Activated T-cell treated with anti-CD3 and anti-CD28 coated beads, Interleukin-2, amount 50 U/mL, for 72 hours (primary cell): ENCODE data around the gene ITGAX. TPM values are rescaled to one million over a fixed set of nuclear protein-coding genes. Genes with fewer than 3 reads are reported as not detected.

Experiments
- ATAC-seq, 2 donors: fragments of 150-1000 bp; cut with Tn5 transposase; replicated peaks in 1 of 2; 2 replicates each; pipeline ENCODE4 v1.10.0; 2021; ENCODE audit warnings: moderate library complexity in 2 of 2, mild to moderate bottlenecking in 1 of 2
- DNase-seq, 2 donors: peaks; one replicate each; pipeline ENCODE4 v3.0.0; 2021 to 2022; ENCODE audit warnings: mixed read lengths in 1 of 2
- H3K27ac Mint-ChIP-seq: one replicate; pipeline ENCODE4 v1.8.0; 2022; ENCODE audit warnings: mild to moderate bottlenecking, moderate library complexity, mixed read lengths
- H3K27me3 Mint-ChIP-seq: one replicate; pipeline ENCODE4 v1.8.0; 2022; ENCODE audit warnings: low read depth, mixed read lengths
- H3K36me3 Mint-ChIP-seq, 2 donors: one replicate each; pipeline ENCODE4 v1.8.0; 2022; ENCODE audit warnings: mixed read lengths in 2 of 2, mild to moderate bottlenecking in 1 of 2; ENCODE audit not compliant: insufficient read depth in 2 of 2
- H3K4me1 Mint-ChIP-seq: one replicate; pipeline ENCODE4 v1.8.0; 2022; ENCODE audit warnings: low read depth, mixed read lengths
- H3K4me3 Mint-ChIP-seq, 2 donors: one replicate each; pipeline ENCODE4 v1.8.0; 2022; ENCODE audit warnings: mild to moderate bottlenecking in 2 of 2, mixed read lengths in 2 of 2, moderate library complexity in 2 of 2
- H3K9me3 Mint-ChIP-seq, 2 donors: one replicate each; pipeline ENCODE4 v1.8.0; 2022; ENCODE audit warnings: mixed read lengths in 2 of 2
- total RNA-seq, 2 donors: library from RNA; stranded (reverse); gene quantifications; one replicate each; pipeline ENCODE4 v1.2.3, GENCODE V29; 2022

Gene ITGAX
- total RNA-seq, 2 donors from 2014 or later, result 79.3 to 146 TPM

DNA sequence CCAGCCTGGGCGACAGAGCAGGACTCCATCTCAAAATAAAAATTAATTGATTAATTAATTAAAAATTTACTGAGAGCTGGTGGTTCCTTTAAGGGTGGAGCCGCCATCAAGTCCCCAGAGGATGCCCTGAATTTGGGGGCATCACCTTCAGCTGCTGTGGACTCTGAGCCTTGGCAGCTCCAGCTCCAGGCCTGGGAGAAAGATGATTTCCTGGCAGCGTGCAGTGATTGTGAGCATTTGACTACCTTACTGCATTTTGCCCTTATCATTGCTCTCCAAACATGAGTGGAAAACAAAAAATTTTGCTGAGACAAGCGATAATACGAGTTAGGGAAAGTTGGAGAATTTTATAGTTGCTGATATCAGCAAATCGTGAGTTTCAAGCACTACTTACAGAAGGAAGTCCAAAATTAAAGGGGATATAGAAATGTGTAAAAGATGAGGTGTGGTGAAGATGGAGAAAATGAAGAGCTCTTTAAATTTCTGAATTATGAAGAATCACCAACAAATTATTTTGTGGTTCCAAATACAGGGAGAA is 35.6 kb downstream of the ITGAX start:
- Mint-ChIP-seq H3K9me3 (no peaks in the 10 kb centered on the region), H3K27me3 (peaks cover 12% of the 10 kb centered on the region), H3K27ac (no peak overlapping the region), H3K4me1 (peaks cover 27% of the 10 kb centered on the region), H3K36me3 (no peaks in the 10 kb centered on the region), H3K4me3 (no peak overlapping the region)
- ATAC-seq (no peak), DNase-seq (no peak)

DNA sequence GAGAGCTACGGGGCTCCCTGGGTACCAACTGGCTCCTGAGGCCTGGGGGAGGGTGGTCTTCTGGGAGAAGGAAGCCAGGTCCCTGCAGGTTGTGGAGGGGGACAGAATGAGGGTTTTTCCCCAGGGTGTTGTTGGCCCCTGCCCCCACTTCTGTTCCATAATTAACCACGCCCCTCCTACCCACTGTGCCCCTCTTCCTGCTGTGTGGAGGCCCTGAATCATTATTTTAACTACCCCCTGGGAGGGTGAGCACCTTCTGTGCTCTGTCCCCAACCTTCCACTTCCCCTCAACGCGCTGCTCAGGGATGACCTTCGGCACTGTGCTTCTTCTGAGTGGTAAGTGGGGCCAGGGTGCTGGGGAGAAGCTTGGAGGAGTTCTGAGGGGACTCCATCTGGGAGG is 38.1 kb downstream of the ITGAX start, which contains the start of gene ITGAD:
TSS of gene ITGAD (plus strand) at position 280 of the 400 bp plus-strand sequence. CDS start at position 306, 26 bp downstream.
- no peak for ATAC-seq
- Mint-ChIP-seq H3K4me1 (peaks cover 5% of the 10 kb centered on the region), H3K27ac (no peak within 1 kb of the TSS), H3K4me3 (no peak within 1 kb of the TSS), H3K27me3 (peaks cover 6% of the 10 kb centered on the region), H3K36me3 (no peaks in the 10 kb centered on the region), H3K9me3 (no peaks in the 10 kb centered on the region)
- DNase-seq, result no peak

DNA sequence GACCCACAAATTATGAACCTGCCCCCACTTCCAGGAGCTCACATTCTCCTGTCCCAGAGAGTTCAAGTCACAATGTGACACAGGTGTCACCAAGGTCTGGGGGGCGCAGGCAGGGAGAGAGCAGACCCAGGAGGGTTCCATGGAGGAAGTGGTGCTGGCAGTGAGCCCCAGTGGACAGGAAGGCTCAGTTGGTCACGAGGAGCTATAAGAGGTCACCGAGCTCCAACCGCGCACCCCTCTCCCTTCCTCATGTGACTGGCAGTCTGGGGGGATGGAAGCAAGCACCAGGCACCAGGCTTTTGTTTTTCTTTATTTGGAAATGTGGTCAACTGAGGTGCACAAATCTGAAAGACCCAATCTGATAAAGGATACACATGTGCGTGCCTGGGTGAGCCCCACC is 40.7 kb downstream of the ITGAX start:
- Mint-ChIP-seq H3K27me3 (peaks cover 6% of the 10 kb centered on the region), H3K4me1 (peaks cover 16% of the 10 kb centered on the region), H3K27ac (no peak overlapping the region), H3K4me3 (no peak overlapping the region), H3K36me3 (peaks cover 0 to 3% of the 10 kb centered on the region in 2 donors), H3K9me3 (peaks cover 0 to 9% of the 10 kb centered on the region in 2 donors)
- ATAC-seq (no peak), DNase-seq (no peak)

DNA sequence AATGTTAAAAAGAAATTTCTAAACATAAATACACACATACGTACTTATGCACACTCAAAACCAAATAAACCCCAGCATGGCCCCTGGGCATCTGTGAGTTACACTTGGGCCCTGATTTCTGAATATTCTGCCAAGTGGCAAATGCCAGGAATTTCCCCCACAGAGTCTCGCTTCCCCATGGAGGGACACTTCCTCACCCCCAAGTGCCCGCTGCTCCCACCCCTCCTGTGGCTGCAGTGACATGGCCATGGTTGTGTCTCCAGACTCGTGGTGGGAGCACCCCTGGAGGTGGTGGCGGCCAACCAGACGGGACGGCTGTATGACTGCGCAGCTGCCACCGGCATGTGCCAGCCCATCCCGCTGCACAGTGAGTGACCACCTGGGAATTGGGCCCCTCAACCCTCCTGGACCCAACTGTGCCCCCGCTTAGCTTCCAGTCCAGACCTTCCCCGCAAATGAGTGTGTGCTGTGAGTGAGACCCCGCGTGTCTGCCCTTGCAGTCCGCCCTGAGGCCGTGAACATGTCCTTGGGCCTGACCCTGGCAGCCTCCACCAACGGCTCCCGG is 42.2 kb downstream of the ITGAX start:
- Mint-ChIP-seq H3K4me1 (peaks cover 16% of the 10 kb centered on the region), H3K36me3 (peaks cover 0 to 3% of the 10 kb centered on the region in 2 donors), H3K9me3 (peaks cover 0 to 9% of the 10 kb centered on the region in 2 donors), H3K4me3 (no peak overlapping the region), H3K27me3 (peaks cover 6% of the 10 kb centered on the region), H3K27ac (no peak overlapping the region)
- DNase-seq, result no peak
- ATAC-seq, result no peak

DNA sequence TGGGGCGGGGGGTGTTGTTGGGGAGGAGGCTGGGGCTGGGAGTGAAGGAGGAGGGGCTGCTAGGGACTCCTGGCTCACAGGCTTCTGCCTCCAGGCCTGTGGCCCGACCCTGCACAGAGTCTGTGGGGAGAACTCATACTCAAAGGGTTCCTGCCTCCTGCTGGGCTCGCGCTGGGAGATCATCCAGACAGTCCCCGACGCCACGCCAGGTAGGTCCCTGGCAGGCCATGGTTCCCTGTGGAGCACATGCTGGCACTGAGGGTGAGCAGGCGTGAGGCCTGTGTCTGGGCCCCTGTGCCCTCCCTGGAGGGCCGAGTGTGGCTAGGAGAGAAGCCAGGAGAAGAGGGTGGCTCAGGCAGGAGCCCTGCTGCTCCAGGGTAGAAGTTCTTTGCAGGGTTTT is 42.7 kb downstream of the ITGAX start:
- ATAC-seq (no peak), DNase-seq (no peak)
- H3K9me3 Mint-ChIP-seq, result peaks cover 0 to 9% of the 10 kb centered on the region in 2 donors
- H3K4me1 Mint-ChIP-seq, result peaks cover 18% of the 10 kb centered on the region
- H3K27me3 Mint-ChIP-seq, result peaks cover 6% of the 10 kb centered on the region
- H3K36me3 Mint-ChIP-seq, result peaks cover 0 to 3% of the 10 kb centered on the region in 2 donors
- H3K4me3 Mint-ChIP-seq, result no peak overlapping the region
- H3K27ac Mint-ChIP-seq, result no peak overlapping the region

DNA sequence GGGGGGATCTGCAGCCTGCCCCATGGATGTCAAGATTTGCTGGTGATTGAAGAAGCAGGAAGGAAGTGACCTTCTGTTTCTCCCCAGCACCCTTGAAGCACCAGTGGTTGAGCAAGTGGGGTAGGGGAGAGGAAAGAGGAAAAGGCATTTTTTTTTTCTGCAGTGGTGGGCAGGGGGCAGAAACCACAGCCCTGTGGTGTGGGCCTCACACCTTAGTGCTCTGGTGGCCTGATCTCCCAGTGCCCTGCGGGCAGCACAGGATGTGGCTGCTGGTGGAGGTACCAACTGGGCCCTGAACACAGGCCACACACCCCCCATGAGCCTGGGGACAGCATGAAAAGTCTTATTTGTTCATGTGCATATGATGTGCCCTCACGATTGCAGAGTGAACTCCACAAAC is 45.2 kb downstream of the ITGAX start:
- no peak overlapping the region for H3K4me3 Mint-ChIP-seq
- ATAC-seq, result peak; percentile 63 to 66
- DNase-seq, result peak; percentile 23 to 27
- H3K36me3 Mint-ChIP-seq, result peaks cover 0 to 3% of the 10 kb centered on the region in 2 donors
- peaks cover 17% of the 10 kb centered on the region for H3K4me1 Mint-ChIP-seq
- peaks cover 4% of the 10 kb centered on the region for H3K27me3 Mint-ChIP-seq
- peaks cover 0 to 9% of the 10 kb centered on the region in 2 donors for H3K9me3 Mint-ChIP-seq
- H3K27ac Mint-ChIP-seq, result no peak overlapping the region

DNA sequence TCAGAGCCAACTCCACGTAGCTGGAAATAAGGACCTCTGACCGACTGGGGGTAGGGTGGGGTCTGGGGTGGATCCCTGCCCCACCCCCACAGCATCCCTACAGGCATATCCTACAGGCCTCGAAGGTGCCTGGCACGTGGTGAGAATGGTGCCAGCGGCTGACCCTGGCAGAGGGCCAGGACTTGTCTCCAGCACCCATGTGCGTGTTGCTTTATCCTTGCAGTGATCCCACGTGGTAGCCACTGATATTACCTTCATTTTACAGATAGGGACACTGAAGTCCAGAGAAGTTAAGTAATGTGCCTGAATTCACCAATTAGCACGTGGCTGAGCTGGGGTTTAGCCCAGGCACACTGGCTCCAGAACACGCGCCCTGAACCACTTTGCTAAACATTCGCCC is 46.5 kb downstream of the ITGAX start:
- ATAC-seq (no peak), DNase-seq (no peak)
- Mint-ChIP-seq H3K36me3 (peaks cover 0 to 3% of the 10 kb centered on the region in 2 donors), H3K9me3 (peaks cover 0 to 9% of the 10 kb centered on the region in 2 donors), H3K4me1 (peaks cover 17% of the 10 kb centered on the region), H3K27ac (no peak overlapping the region), H3K4me3 (no peak overlapping the region), H3K27me3 (no peaks in the 10 kb centered on the region)

DNA sequence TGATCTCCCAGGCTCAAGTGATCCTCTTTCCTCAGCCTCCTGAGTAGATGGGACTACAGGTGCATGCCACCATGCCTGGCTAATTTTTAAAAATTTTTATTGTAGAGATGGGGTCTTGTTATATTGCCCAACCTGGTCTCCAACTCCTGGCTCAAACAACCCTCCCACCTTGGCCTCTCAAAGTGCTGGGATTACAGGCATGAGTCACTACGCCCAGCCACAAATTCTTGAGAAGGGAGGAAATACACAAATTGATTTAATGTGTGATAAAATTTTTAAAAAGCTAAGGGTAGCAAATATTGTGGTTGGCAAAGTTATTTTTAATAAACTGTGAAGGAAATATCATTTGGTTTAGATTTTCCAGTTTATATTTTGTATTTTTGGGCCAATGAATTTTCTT is 47.7 kb downstream of the ITGAX start:
- ATAC-seq (no peak), DNase-seq (no peak)
- Mint-ChIP-seq H3K4me1 (peaks cover 17% of the 10 kb centered on the region), H3K27ac (no peak overlapping the region), H3K4me3 (no peak overlapping the region), H3K27me3 (no peaks in the 10 kb centered on the region), H3K36me3 (peaks cover 0 to 3% of the 10 kb centered on the region in 2 donors), H3K9me3 (peaks cover 0 to 9% of the 10 kb centered on the region in 2 donors)

DNA sequence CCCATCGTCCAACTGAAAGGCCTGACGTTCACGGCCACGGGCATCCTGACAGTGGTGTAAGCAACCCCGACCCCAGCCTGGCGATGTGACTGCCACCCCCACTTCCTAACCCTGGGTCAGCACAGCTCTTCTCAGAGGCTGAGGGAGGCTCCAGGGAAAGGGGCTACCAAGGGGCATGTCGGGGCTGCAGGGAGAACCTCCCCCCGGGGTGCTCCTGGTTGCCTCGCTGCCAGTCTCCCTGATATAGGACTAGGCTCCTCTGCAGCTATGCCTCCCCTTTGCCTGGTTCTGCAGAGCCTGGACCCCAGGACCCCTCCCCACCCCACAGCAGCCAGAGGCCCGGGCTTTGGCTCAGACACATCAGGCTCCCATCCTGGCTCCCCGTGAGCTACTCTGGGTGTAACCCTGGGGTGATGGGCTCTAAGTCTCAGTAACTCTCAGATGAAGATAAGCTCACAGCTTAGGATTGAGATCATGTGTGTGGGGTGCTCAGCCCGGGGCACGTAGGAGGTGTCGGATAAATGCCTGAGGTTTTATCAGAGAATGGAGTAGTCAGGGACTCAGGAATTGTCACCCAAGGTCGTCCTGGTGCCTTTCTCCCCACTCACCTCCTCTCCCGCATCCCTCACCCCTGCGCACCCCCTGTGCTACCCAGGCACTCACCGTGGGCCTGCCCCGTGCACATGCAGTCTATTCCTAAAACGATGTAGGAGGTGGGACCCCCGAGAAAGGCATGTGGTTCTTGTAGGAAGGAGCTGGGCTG is 48.8 kb downstream of the ITGAX start:
- no peak overlapping the region for H3K4me3 Mint-ChIP-seq
- ATAC-seq (no peak), DNase-seq (no peak)
- H3K27me3 Mint-ChIP-seq, result no peaks in the 10 kb centered on the region
- H3K9me3 Mint-ChIP-seq, result peaks cover 0 to 9% of the 10 kb centered on the region in 2 donors
- H3K4me1 Mint-ChIP-seq, result peaks cover 17% of the 10 kb centered on the region
- no peak overlapping the region for H3K27ac Mint-ChIP-seq
- peaks cover 0 to 3% of the 10 kb centered on the region in 2 donors for H3K36me3 Mint-ChIP-seq

DNA sequence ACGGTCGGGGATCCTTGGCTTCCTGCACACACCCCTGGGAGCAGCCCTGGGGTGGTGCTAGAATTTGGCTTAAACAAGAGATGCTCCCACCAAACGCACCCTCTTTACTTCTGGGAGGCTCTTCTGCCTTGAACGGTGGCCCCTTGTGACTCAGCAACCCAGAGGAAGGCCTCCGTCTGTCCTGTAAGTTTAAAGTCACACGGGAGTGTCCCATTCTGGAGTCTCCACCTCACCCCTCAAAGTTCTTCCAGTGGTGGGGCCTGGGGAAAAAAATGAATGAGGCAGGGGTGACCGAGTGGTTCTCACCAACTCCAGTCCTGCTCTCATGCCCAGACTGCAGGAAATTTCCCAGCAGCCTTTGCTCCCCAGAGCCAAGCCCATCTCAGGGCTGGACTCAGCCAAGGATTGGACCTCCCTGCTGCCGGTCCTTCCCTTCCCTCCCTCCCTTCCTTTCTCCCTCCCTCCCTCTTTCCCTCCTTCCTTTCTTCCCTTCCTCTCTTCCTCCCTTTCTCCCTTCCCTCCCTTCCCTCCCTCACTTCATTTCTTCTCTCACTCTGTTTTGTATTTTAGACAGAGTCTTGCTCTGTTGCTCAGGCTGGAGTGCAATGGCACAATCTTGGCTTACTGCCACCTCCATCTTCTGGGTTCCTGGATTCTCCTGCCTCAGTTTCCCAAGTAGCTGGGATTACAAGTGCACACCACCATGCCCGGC is 49.5 kb downstream of the ITGAX start:
- ATAC-seq (no peak), DNase-seq (no peak)
- no peaks in the 10 kb centered on the region for H3K27me3 Mint-ChIP-seq
- no peak overlapping the region for H3K4me3 Mint-ChIP-seq
- no peak overlapping the region for H3K27ac Mint-ChIP-seq
- H3K4me1 Mint-ChIP-seq, result peaks cover 13% of the 10 kb centered on the region
- peaks cover 0 to 4% of the 10 kb centered on the region in 2 donors for H3K9me3 Mint-ChIP-seq
- H3K36me3 Mint-ChIP-seq, result peaks cover 0 to 3% of the 10 kb centered on the region in 2 donors

DNA sequence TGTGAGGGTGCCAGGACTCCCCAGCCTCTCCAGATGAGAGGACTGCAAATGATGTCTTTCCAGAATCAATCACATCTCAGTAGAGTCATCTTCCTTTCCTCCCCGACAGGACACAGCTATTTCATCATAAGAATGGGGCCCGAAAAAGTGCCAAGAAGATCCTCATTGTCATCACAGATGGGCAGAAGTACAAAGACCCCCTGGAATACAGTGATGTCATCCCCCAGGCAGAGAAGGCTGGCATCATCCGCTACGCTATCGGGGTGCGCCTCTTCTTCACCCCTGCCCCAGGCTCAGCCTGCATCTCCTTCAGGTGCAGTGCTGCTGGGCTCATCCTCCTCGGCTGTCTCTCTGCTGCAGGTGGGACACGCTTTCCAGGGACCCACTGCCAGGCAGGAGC is 52.4 kb downstream of the ITGAX start:
- Mint-ChIP-seq H3K27ac (no peak overlapping the region), H3K9me3 (no peaks in the 10 kb centered on the region), H3K27me3 (peaks cover 2% of the 10 kb centered on the region), H3K36me3 (no peaks in the 10 kb centered on the region), H3K4me1 (peaks cover 6% of the 10 kb centered on the region), H3K4me3 (no peak overlapping the region)
- DNase-seq, result no peak
- no peak for ATAC-seq

DNA sequence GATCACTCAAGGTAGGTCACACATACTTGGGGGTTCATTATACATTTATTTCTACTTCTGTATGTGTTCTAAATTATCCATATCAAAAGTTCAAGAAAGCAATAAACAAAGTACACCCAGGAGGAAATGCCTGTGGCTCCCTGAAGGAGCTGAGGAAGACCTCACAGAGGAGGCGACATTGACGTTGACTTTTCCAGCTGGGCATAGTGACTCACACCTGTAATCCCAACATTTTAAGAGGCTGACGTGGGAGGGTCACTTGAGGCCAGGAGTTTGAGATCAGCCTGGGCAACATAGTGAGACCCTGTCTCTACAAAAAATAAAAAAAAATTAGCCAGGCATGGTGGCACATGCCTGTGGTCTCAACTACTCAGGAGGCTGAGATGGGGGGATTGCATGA is 54.5 kb downstream of the ITGAX start:
- no peaks in the 10 kb centered on the region for H3K4me1 Mint-ChIP-seq
- no peak for DNase-seq
- H3K9me3 Mint-ChIP-seq, result no peaks in the 10 kb centered on the region
- no peak overlapping the region for H3K4me3 Mint-ChIP-seq
- H3K27me3 Mint-ChIP-seq, result peaks cover 11% of the 10 kb centered on the region
- ATAC-seq, result no peak
- no peak overlapping the region for H3K27ac Mint-ChIP-seq
- no peaks in the 10 kb centered on the region for H3K36me3 Mint-ChIP-seq

DNA sequence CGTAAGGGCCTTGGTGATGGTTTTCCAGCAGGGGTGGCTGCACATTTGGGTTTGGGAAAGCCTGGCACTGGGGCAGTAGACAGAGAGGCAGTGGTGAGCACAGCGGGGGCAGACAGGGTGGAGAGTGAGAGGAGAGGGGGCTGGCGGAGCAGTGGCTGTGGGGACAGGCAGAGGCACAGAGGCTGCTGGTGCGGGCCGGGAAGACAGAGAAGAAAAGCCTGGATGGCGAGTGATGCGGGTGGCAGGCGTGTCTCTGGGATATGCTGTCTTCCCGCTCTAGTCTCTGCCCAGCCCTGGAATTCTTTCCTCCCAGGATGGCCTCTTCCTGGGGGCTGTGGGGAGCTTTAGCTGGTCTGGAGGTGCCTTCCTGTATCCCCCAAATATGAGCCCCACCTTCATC is 55.1 kb downstream of the ITGAX start:
- no peaks in the 10 kb centered on the region for H3K4me1 Mint-ChIP-seq
- H3K27me3 Mint-ChIP-seq, result peaks cover 13% of the 10 kb centered on the region
- ATAC-seq (no peak), DNase-seq (no peak)
- H3K4me3 Mint-ChIP-seq, result no peak overlapping the region
- no peaks in the 10 kb centered on the region for H3K36me3 Mint-ChIP-seq
- no peak overlapping the region for H3K27ac Mint-ChIP-seq
- H3K9me3 Mint-ChIP-seq, result no peaks in the 10 kb centered on the region
